ENCODE measurements around the gene GABARAPL2. TPM values are rescaled to one million over a fixed set of nuclear protein-coding genes. Genes with fewer than 3 reads are reported as not detected.
"Not testable (repeated sequence)": the region's sequence is repeated elsewhere in the genome, so short reads cannot be mapped to it uniquely, and the experiment has no call there.

Gene GABARAPL2
- total RNA-seq, 1 experiment from 2014 or later = 34.8 TPM

GRCh38 chr16:75588716-75589115 lies 22.5 kb downstream of the GABARAPL2 start:
- no peak for DNase-seq (ENCODE audit: extremely low read depth, low read depth)

- DNase-seq (ENCODE audit: extremely low read depth, low read depth) = no peak
Observed at GRCh38 chr16:75589306-75589705, 23.1 kb downstream of the GABARAPL2 start.

GRCh38 chr16:75590920-75591843 lies 25.0 kb downstream of the GABARAPL2 start:
- no peak for DNase-seq (ENCODE audit: extremely low read depth, low read depth)

- DNase-seq (ENCODE audit: extremely low read depth, low read depth) = not testable (repeated sequence)
Observed at GRCh38 chr16:75591927-75592326, 25.7 kb downstream of the GABARAPL2 start.

GRCh38 chr16:75593308-75593707 lies 27.1 kb downstream of the GABARAPL2 start:
- no peak for DNase-seq (ENCODE audit: extremely low read depth, low read depth)

- DNase-seq (ENCODE audit: extremely low read depth, low read depth) = no peak
Observed at GRCh38 chr16:75593825-75594820, 27.9 kb downstream of the GABARAPL2 start.

GRCh38 chr16:75599452-75600277 lies 33.5 kb downstream of the GABARAPL2 start:
- no peak for DNase-seq (ENCODE audit: extremely low read depth, low read depth)

- no peak for DNase-seq (ENCODE audit: extremely low read depth, low read depth)
Observed at GRCh38 chr16:75603241-75603640, 37.1 kb downstream of the GABARAPL2 start.

GRCh38 chr16:75606507-75606906 lies 40.3 kb downstream of the GABARAPL2 start:
- no peak for DNase-seq (ENCODE audit: extremely low read depth, low read depth)

- no peak for DNase-seq (ENCODE audit: extremely low read depth, low read depth)
Observed at GRCh38 chr16:75614066-75614897, 48.1 kb downstream of the GABARAPL2 start.

- no peak for DNase-seq (ENCODE audit: extremely low read depth, low read depth)
Observed at GRCh38 chr16:75615619-75616018, 49.4 kb downstream of the GABARAPL2 start.

GRCh38 chr16:75616521-75617010 lies 50.4 kb downstream of the GABARAPL2 start:
- DNase-seq (ENCODE audit: extremely low read depth, low read depth) = no peak

GRCh38 chr16:75617121-75617520 lies 50.9 kb downstream of the GABARAPL2 start:
- DNase-seq (ENCODE audit: extremely low read depth, low read depth) = no peak

- no peak for DNase-seq (ENCODE audit: extremely low read depth, low read depth)
Observed at GRCh38 chr16:75618780-75619179, 52.6 kb downstream of the GABARAPL2 start.

GRCh38 chr16:75620326-75621169 lies 54.4 kb downstream of the GABARAPL2 start:
- DNase-seq (ENCODE audit: extremely low read depth, low read depth) = no peak

GRCh38 chr16:75621170-75621477 lies 54.9 kb downstream of the GABARAPL2 start:
- peak; percentile 25 for DNase-seq (ENCODE audit: extremely low read depth, low read depth)

- DNase-seq (ENCODE audit: extremely low read depth, low read depth) = peak; percentile 93
Observed at GRCh38 chr16:75622761-75623605, 56.8 kb downstream of the GABARAPL2 start, which contains the start of gene ADAT1. ADAT1 (minus strand) TSS chr16:75623281; CDS start chr16:75620799, 2,482 bp downstream.
